ENCODE measurements around the gene SOHLH1. TPM values are rescaled to one million over a fixed set of nuclear protein-coding genes. Genes with fewer than 3 reads are reported as not detected.

The SOHLH1 gene
- total RNA-seq, 1 experiment from 2014 or later: not detected

DNA sequence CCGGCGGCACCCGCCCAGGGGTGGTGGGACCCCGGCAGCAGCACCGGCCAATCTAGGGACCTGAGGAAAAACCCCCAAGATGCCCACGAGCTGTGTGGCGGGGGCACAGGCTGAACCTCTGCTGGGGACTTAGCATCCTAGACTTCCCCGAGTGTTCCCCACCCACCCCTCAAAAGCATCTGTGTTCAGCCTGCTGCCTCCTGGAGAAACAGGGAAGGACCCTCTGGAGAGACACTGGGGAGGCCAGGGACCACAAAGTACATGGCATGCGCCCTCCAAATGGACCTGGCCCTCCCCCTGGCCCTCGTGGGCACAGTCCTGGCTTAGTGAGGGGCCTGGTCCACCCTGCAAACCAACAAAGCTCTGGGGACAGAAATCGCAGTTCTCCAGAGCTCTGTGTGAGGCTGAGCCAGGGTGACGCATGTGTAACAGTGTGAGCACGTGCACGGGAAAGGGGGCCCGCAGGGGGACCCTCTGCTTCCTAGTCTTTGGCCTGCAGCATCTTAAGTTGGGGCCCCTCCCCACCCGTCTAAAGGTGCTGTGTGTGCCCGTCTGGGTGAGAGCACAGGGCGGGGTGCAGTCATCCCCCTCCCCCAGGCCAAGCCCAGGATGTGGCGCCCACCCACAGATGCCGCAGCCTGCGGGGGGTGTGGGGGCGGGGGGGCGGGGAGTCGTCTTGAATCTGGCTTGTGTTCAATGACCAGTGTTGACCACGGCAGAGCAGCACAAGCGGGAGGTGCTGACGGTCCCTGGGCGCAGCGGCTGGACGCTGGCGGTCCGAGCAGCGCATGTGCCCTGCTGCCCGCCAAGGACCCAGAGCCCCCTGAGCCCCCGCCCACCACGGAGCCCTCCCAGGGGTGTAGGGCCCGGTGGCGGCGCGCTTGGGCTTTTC is 2.0 kb upstream of the SOHLH1 start:
- Histone ChIP-seq H3K36me3 (ENCODE audit: insufficient read depth, low read length, poor library complexity, severe bottlenecking) (no peaks in the 10 kb centered on the region), H3K4me3 (ENCODE audit: low read depth, low read length, poor library complexity, severe bottlenecking) (peak overlapping the region; percentile 35), H3K9me3 (ENCODE audit: low read depth, low read length, poor library complexity, severe bottlenecking) (no peaks in the 10 kb centered on the region), H3K27me3 (replicated peaks; ENCODE audit: insufficient read depth, low read depth, low read length, poor library complexity) (no peaks in the 10 kb centered on the region), H3K4me1 (ENCODE audit: insufficient read depth, low read length, poor library complexity, severe bottlenecking) (peaks cover 5% of the 10 kb centered on the region), H3K27ac (ENCODE audit: low read depth, low read length, poor library complexity, severe bottlenecking) (no peak overlapping the region)
- intact Hi-C loops (cut with micrococcal nuclease; ENCODE audit: unreplicated experiment): no loop called here
- no TSS peak for BruUV-seq (replicated peaks)
- ChIA-PET CTCF (no interaction called here), POLR2A (ENCODE audit: low non-redundant PET) (no interaction called here)
- TF ChIP-seq EZH2 (IDR thresholded peaks at IDR 0.05; ENCODE audit: borderline replicate concordance, low read depth, low read length, poor library complexity, severe bottlenecking): no peak
- TF ChIP-seq, protein P1, sequence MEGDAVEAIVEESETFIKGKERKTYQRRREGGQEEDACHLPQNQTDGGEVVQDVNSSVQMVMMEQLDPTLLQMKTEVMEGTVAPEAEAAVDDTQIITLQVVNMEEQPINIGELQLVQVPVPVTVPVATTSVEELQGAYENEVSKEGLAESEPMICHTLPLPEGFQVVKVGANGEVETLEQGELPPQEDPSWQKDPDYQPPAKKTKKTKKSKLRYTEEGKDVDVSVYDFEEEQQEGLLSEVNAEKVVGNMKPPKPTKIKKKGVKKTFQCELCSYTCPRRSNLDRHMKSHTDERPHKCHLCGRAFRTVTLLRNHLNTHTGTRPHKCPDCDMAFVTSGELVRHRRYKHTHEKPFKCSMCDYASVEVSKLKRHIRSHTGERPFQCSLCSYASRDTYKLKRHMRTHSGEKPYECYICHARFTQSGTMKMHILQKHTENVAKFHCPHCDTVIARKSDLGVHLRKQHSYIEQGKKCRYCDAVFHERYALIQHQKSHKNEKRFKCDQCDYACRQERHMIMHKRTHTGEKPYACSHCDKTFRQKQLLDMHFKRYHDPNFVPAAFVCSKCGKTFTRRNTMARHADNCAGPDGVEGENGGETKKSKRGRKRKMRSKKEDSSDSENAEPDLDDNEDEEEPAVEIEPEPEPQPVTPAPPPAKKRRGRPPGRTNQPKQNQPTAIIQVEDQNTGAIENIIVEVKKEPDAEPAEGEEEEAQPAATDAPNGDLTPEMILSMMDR (conservative IDR thresholded peaks at IDR 0.05; ENCODE audit: low read depth, low read length): no peak
- no peak for DNase-seq (ENCODE audit: low spot score)

DNA sequence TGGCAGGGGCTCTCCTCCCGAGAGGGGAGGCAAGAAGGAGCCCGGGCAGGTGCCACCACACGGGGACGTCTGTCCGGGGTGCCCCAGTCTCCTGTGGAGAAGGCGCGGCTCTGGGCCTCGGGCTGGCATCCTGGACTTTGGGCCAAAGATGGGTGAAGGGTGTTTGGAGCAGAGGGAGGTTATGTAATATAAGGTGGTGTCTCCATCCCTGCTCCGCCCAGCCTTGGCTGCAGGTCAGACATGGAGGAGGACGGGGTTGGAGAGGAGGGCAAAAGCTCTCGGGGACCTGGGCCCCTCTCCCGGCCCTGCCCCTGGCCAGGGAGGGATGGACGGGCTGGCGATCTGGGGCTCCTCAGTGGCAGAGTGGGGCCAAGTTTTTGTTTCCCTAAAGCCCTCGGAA is 1.2 kb upstream of the SOHLH1 start:
- Histone ChIP-seq H3K36me3 (ENCODE audit: insufficient read depth, low read length, poor library complexity, severe bottlenecking) (no peaks in the 10 kb centered on the region), H3K27ac (ENCODE audit: low read depth, low read length, poor library complexity, severe bottlenecking) (no peak overlapping the region), H3K4me1 (ENCODE audit: insufficient read depth, low read length, poor library complexity, severe bottlenecking) (peaks cover 5% of the 10 kb centered on the region), H3K4me3 (ENCODE audit: low read depth, low read length, poor library complexity, severe bottlenecking) (no peak overlapping the region), H3K9me3 (ENCODE audit: low read depth, low read length, poor library complexity, severe bottlenecking) (no peaks in the 10 kb centered on the region), H3K27me3 (replicated peaks; ENCODE audit: insufficient read depth, low read depth, low read length, poor library complexity) (no peaks in the 10 kb centered on the region)
- CTCF ChIA-PET: no interaction called here
- DNase-seq (ENCODE audit: low spot score): no peak
- intact Hi-C loops (cut with micrococcal nuclease; ENCODE audit: unreplicated experiment): no loop called here
- no TSS peak for BruUV-seq (replicated peaks)
- TF ChIP-seq, protein P1 (conservative IDR thresholded peaks at IDR 0.05; ENCODE audit: low read depth, low read length): no peak
- TF ChIP-seq EZH2 (IDR thresholded peaks at IDR 0.05; ENCODE audit: borderline replicate concordance, low read depth, low read length, poor library complexity, severe bottlenecking): no peak
- POLR2A ChIA-PET (ENCODE audit: low non-redundant PET): no interaction called here

DNA sequence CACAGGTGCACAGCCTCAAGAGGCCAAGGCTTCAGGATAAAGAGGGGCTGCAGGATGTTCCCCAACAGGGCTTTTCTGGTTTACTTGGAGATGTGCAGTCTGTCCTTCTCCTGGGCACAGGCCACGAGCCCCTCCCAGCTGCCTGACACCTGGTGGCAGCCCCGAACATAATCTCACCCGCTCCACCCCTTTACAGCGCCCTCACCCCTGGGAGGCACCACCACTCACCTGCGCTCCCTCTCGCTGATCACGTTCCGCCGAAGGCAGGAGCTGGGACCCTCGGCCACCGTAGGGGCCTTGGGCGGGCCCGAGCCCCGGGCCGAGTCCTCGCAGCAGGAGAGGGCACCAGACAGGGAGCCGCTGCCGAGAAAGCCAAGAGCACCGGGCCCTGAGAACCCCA is 514 bp downstream of the SOHLH1 start:
- no peaks in the 10 kb centered on the region for H3K9me3 ChIP-seq (ENCODE audit: low read depth, low read length, poor library complexity, severe bottlenecking)
- no TSS peak for BruUV-seq (replicated peaks)
- TF ChIP-seq EZH2 (IDR thresholded peaks at IDR 0.05; ENCODE audit: borderline replicate concordance, low read depth, low read length, poor library complexity, severe bottlenecking): no peak
- TF ChIP-seq, protein P1 (conservative IDR thresholded peaks at IDR 0.05; ENCODE audit: low read depth, low read length): no peak
- H3K4me3 ChIP-seq (ENCODE audit: low read depth, low read length, poor library complexity, severe bottlenecking): no peak overlapping the region
- intact Hi-C loops (cut with micrococcal nuclease; ENCODE audit: unreplicated experiment): no loop called here
- ChIA-PET CTCF (no interaction called here), POLR2A (ENCODE audit: low non-redundant PET) (no interaction called here)
- H3K27ac ChIP-seq (ENCODE audit: low read depth, low read length, poor library complexity, severe bottlenecking): no peak overlapping the region
- H3K36me3 ChIP-seq (ENCODE audit: insufficient read depth, low read length, poor library complexity, severe bottlenecking): no peaks in the 10 kb centered on the region
- peaks cover 5% of the 10 kb centered on the region for H3K4me1 ChIP-seq (ENCODE audit: insufficient read depth, low read length, poor library complexity, severe bottlenecking)
- DNase-seq (ENCODE audit: low spot score): no peak
- no peaks in the 10 kb centered on the region for H3K27me3 ChIP-seq (replicated peaks; ENCODE audit: insufficient read depth, low read depth, low read length, poor library complexity)

Data from A673 (cell line).